Kidney capillary endothelial cell (primary cell): ENCODE measurements around the gene SIM2.

ENCODE experiments used
- DNase-seq: peaks from one replicate; pipeline ENCODE4 v3.0.0-alpha.2; 2018; ENCODE audit warnings: low spot score

The SIM2 gene

DNA sequence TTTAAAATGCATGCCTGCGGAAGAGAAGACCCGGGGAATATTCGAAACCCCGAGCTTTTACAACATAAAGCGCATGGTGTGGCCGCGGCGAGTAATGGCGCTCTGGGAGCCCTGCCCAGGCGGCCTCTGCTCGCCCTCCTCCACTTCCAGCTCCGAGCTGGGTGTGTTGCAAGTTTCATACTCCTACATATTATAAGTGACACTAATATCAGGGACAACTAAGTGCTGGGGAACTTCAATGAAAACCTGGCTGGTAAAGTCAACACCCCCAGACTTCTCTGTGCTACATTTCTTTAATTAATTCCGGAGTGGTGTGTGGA, 11.8 kb downstream of the SIM2 start:
- DNase-seq: no peak

DNA sequence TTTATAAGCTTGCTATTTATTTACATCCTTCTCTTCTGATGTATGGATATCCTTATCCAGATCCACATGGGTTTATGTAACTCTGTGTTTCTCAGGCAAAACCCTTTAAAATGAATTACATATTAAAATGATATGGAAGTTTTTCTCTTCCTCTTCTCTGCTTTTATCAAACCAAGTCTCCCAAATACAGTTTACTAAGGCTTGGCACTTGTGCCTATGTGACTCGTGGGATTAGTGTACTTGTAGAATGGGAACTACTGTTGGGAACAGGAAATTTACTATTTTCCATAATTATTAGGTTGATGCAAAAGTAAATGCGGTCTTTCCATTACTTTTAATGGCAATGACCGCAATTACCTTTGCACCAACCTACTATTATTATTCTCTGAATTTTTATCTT, 14.8 kb downstream of the SIM2 start:
- no peak for DNase-seq

- DNase-seq: no peak
Observed at GRCh38 chr21:36716387-36716786, 17.5 kb downstream of the SIM2 start.

DNA sequence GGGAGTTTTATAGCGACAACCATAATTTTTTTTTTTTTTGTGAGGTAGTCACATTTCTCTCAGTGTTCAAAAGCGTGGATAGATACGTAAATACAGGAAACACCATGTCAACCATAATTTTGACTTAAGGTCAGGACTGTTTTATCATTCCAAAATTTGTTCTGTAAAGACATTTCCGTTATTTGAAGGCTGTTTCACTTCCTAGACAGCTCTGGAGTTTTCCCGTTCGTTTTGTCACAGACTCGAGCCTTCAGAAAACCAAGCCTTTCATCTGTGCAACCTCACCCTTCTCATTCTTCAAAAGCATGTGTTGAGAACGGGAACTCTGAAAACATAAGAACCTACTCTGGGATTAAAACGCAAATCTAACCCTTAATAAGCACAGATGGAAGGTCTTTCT, 17.9 kb downstream of the SIM2 start:
- DNase-seq: no peak

DNA sequence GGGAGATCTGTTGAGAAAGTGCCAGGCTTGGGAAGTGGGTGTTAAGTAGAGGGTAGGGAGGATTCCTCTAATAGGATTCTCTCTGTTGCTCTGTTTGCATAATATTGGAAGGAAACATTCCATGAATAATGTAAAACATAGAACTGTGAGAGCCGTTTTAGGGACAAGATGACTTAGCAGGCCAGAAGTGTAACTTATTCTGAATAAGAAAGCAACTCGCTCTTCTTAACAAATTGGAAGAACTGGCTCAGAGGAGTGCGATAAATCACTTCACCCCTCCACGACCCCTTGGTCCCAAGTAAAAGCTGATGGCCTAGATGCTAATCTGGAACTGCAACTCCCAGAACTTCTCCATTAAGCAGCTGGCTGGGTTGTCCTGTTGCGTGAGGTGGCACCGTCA, 19.1 kb downstream of the SIM2 start:
- no peak for DNase-seq

DNA sequence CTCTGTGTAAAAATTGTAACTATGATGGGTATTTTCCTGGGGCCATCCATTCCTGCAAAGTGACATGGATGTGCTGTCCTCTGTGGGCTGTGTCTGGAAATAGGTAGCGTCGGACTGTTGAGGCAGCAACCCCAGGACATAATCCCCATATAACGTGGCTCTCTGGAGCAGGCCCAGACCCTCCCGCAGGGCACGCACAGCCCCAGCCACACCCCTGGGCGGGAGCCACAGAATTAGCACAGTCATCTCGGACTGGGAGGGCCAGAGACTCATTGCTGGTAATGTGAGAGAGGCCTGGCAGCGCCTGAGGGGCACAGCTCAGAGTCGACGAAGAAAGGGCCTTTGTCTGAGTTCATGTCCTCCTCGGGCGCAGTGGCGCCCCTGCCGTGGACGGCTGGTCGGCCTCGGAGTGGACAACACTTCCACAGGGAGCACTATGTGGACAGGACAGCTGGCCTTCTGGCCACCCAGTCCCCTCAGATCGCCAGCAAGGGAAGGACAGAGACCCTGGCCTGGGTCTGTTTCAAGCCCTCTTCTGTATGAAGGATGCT, 20.1 kb downstream of the SIM2 start:
- no peak for DNase-seq

DNA sequence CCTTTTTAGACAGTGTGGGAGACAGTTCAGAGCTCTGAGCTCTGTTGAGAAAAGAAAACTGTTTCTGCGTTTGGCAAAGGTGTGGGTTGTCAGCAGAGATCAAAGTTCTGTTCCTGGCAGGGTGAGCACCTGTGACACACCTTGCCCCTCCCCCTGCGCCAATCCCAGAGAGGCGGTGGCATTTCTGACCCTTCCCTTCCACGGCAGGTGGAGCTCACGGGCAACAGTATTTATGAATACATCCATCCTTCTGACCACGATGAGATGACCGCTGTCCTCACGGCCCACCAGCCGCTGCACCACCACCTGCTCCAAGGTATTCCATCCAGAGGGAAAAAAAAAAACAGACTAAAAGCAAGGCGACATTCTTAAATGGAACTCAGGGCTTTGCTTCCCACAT, 20.7 kb downstream of the SIM2 start:
- DNase-seq: no peak

- no peak for DNase-seq
Observed at GRCh38 chr21:36721817-36722216, 22.9 kb downstream of the SIM2 start.

DNA sequence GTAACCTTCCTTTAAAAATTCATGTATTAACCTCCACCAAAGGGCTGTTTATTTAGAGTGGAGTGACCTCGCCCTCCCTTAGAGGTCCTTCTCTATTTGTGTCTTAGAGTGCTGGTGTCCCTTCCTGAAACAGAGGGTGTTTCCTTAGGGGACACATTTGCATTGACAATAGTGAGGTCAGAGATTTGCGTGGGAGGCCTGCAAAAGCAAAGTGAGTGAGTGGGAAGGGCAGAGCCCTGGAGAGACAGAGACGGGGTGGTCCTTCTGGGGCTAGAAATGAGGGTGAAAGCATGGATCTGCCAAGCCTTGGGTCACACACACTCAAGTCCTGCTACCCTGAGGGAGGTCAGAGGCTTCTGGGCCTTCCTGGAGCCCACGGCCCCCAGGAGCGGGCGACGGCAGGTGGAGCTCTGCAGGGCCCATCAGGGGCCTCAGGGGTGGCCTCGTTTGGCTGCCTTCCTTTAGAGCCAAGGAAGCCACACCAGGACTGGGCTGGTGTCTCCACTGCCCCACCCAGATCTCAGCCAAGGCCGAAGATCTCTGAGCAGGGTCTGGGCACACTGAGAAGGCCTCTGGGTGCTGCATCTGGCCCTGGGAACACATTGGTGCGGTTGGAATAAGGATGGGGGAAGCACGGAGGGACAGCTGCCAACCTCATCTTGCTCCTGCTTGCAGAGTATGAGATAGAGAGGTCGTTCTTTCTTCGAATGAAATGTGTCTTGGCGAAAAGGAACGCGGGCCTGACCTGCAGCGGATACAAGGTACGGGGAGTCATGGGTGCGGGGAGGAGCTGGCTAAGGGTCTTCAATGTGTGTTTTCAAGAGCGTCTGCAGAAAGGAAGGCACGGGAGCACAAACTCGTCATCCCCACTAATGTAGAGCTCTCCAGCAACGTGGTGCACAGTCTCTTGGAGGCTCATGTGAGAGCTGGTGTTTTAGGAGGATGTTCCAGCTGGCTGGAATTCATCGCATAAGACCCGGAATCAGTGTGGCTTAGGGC, 23.8 kb downstream of the SIM2 start:
- DNase-seq: no peak

DNA sequence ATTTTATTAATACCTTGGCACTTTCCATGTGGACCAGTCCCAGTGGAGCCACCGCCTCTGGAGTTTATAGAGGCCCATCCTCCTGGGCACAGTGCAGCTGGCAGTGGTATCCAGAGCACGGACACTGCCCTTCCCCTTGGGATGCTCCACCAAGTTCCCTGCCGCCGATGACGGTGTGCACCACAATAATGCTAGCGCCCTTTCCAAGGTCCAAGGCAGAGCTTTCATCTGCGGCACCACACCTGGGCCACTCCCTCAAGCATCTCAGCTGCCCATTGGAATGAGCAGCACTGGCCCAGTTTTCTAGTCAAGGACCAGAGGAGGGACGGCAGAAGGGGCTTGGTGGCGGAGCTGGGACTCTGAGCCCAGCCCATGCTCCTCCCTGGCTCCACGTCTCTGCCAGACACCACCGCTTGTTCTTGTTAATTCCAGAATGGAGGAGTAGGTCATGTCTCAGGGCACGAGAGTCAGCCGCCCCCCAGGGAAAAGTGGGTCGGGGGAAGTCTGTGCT, 24.5 kb downstream of the SIM2 start:
- no peak for DNase-seq

DNA sequence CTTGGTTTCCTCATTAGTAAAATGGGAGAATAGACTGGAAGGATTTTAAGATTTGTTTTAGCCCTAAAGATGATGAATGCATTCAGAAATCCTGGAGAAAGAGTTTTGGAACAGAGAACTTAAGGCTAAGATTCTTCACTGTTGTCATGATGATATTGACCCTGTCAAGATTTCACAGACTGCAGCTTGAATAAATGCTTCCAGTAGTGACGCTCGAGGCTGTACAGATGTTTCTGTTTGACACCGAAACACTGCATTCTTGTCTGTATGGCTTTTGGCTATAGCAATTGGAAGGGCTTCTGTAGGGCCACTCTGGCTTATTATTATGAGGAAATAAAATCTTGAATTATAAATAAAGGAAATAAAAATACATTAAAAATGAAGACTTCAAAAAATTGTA, 25.7 kb downstream of the SIM2 start:
- DNase-seq: no peak

GRCh38 chr21:36725793-36726386, 27.0 kb downstream of the SIM2 start:
- DNase-seq: no peak

DNA sequence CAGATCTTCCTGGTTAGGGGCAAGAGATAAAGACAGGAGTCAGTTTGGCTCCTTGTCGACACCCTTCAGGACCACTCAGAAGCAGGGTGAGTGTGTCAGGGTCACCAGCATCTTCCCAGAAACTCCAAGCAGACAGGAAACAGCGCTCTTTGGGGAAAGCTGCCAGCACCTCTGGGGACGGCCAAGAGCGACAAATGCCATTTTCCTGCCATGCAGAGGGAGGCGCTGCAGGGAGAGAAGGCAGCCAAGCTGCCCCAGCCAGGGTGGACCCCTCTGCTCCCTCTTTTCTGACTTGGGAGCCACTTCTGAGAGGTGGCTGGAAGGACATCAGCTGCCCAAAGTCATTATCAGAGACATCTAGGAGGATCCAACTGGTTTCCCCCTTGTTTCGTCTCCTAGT, 29.0 kb downstream of the SIM2 start:
- DNase-seq: no peak

DNA sequence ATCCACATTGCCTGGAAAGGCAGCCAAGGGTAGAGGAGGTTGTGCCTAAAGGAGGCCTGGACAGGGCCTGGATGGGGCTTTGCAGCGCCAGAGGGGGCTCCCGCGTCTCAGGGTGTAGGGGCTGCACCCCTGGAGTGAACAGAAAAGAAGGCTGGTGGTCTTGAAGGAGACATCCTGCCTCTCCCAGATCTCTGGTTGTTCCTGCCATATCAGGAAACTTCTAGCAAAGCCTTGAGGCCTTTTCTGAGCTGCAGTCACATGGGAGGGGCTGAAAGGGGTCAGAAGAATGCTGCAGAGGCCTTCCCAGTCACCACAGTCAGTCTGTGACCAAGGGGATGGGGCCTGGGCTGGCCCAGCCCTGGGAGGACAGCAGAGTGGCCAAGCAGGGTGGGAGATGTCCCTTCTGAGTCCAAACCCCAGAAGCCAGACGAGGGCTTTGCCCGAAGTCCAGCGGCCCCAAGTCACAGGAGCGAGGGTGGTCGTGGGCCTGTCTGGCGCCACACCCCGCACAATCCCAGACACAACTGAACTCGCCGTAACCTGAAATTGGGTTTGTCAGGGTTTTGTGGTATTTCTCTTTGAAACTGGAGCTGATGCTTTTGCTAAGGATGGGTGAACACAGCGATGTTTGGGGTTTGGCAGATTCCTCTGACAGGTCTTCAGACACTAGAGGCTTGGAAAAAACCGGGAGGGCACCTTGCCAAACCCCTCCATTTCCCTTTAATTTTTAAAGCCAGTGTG, 29.6 kb downstream of the SIM2 start:
- DNase-seq: no peak

DNA sequence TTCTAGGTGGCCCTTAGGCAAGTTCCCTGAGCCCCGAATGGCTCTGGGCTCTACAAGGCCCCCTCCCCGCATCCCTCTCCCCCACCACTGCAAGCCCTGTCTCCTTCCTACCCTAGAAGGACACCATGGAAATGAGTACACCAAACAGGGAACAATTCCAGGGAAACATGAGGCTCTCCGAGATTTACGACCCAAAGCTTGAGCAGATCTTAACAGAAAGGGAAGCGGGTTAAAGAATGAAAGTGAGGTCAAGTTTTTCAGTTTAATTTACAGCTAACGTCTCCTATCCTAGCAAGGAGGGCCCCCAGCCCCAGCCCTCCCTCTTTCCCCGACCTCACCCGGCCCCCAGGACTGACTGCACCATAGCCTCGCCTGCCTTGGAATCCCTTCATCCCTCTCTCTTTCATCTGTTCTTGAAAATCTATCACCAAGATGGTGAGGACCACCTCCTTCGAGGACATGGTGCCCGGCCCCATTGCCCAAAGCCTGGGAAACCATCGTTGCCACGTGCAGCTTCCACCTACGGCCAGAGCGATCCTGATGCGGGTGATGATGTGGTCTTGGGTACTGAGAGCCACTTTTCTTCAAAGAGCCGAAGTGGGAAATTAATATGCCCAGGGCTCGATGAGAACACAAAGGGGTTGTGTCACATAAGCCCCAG, 30.5 kb downstream of the SIM2 start:
- DNase-seq: no peak

DNA sequence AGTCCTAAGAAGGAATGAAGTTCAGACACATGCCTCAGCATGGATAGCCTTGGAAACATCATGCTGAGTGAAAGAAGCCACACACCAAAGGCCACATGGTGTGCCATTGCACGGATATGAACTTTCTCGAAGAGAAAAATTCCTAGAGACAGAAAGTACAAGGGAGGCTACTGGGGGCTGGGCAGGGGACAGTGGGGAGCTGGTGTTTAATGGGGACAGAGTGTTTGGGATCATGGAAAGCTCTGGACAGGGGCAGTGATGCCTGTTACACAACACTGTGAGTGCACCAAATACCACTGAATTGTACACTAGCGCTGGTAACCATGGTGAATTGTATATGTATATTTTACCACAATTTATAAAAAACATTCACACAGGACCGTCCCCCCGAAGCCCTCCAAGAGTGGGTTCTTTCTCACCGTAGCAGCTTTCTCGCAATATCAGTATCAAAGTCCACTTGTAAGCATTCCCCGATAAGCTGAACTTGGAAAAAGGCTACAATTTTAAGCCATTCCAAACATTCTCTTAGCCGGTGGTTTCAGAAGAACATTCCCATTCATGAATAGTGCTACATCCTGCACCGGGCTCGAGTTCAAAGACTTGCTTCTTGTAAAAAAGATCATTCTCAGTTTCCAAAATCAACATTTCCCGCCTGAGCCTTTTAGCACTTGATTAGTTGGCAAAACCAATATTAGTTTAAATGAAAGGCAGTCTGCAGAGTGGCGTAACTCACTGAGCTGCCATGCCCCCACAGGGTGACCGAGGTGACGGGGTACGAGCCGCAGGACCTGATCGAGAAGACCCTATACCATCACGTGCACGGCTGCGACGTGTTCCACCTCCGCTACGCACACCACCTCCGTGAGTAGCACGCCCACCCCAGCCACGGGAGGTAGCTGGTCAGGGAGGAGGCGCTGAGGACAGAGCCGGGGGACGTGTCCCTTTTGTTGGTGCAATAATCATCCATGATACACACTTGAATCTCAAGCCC, 31.7 kb downstream of the SIM2 start:
- DNase-seq: no peak

DNA sequence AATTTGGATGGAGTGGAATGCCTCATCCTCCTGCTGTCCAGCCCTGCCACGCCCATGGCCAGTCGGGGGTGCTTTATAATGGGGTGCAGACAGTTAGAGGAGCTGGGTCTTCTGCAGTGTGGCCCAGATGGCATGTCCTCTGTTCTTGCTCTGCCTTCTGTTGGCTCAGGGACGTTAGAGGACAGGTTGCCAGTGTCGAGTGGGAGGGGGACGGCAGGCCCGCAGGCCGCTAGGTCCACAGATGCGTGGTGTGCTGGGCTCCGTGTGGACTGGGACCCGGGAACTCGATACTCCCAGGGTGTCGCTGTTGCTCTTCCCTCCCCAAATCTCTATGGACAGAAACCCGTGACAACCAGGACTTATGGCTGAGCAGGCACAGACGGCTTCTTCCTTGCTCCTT, 33.3 kb downstream of the SIM2 start:
- DNase-seq: no peak

GRCh38 chr21:36732761-36733160, 33.8 kb downstream of the SIM2 start:
- DNase-seq: no peak

- no peak for DNase-seq
Observed at GRCh38 chr21:36733857-36734256, 34.9 kb downstream of the SIM2 start.

DNA sequence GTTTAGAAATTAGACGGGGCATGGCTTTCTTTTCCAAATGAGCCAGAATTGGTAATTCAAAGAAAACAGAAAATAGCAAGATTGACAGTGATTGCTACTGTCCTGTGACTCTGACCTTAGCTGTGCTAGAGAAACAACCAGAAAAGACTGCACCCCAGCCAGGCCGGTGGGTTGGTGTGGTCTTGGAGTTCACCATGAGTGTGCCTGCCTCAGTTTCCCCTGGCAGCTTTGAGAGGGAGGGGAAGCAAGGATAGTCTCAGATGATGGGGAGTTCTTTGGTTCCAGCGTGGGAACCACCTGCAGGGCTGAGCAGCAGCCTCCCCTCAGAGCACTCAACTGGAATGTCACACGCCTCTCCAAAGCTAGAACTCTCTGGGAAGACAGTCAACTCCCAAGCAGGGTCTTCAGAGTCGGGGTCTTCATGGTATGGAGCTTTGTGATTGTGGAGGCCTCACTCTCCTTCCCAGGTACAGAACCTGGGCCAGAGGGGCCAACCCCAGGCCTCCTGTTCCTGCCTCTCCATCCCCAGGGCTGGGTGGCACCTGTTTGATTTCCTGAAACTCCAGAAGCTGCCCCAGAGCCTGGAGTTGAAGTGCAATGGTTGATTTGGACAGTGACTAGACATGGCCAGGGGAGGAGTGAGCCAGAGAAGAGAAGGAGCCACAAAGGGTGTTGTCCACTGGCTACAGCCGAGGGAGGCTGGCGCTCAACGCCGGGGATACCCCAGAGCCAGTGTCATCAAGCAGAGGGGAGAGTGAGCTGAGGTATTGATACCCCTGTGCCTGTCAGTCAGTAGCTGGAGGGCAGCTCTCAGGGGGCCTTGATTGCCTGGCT, 35.7 kb downstream of the SIM2 start:
- no peak for DNase-seq
